Upper lobe of left lung (tissue), 6 donors: ENCODE results near the gene RCL1. TPM values are rescaled to one million over a fixed set of nuclear protein-coding genes. Genes with fewer than 3 reads are reported as not detected.

Experiments
- ATAC-seq, 2 donors: fragments of 200-7000 bp; cut with Tn5 transposase; one replicate each; pipeline ENCODE4 v1.9.1; 2022; ENCODE audit warnings: mild to moderate bottlenecking in 2 of 2, moderate library complexity in 2 of 2; ENCODE audit not compliant: low FRiP score in 2 of 2
- DNase-seq, 2 donors: peaks; one replicate each; pipeline ENCODE4 v3.0.0-alpha.2; 2019 to 2020
- H3K27ac ChIP-seq, 4 donors: fragments of 200-600 bp; sonication (generic); one replicate each; pipeline ENCODE4 v1.5.1; 2016 to 2019
- H3K27me3 ChIP-seq, 4 donors: fragments of 200-600 bp; sonication (generic); one replicate each; pipeline ENCODE4 v1.5.1; 2017 to 2019
- H3K36me3 ChIP-seq, 4 donors: fragments of 200-600 bp; sonication (generic); one replicate each; pipeline ENCODE4 v1.5.1; 2016 to 2019
- H3K4me1 ChIP-seq, 4 donors: fragments of 200-600 bp; sonication (generic); one replicate each; pipeline ENCODE4 v1.5.1; 2018 to 2019
- H3K4me3 ChIP-seq, 4 donors: fragments of 200-600 bp; sonication (generic); one replicate each; pipeline ENCODE4 v1.5.1; 2017 to 2019; ENCODE audit warnings: mild to moderate bottlenecking in 2 of 4, moderate library complexity in 1 of 4
- H3K9me3 ChIP-seq, 4 donors: fragments of 200-600 bp; sonication (generic); one replicate each; pipeline ENCODE4 v1.5.1; 2018 to 2019
- EP300 ChIP-seq, 4 donors: sonication (generic); formaldehyde crosslinking; IDR thresholded peaks; one replicate each; pipeline ENCODE4 v1.5.1; 2017; ENCODE audit warnings: antibody characterized with exemption in 4 of 4, control low read depth in 2 of 4
- POLR2A ChIP-seq, 4 donors: fragments of 450-650 bp; IDR thresholded peaks; one replicate each; pipeline ENCODE4 v1.5.1; 2016 to 2017; ENCODE audit warnings: antibody characterized with exemption in 4 of 4, mild to moderate bottlenecking in 2 of 4
- POLR2AphosphoS5 ChIP-seq, 2 donors: sonication (generic); formaldehyde crosslinking; IDR thresholded peaks; one replicate each; pipeline ENCODE4 v1.5.1; 2017; ENCODE audit warnings: antibody characterized with exemption in 2 of 2
- WGBS, 2 donors: methylation state at CpG; one replicate each; pipeline ENCODE4 v1.1.5; 2017 to 2018; 5-methylcytosine and 5-hydroxymethylcytosine counted together
- total RNA-seq, 6 donors: library from RNA; depleted of rRNA in 4 of 6; stranded (reverse); fragments of >200 nt in 4 of 6; gene quantifications; one replicate each; pipeline versions ENCODE4 v1.1.0 to v1.2.1, GENCODE V29; 2016 to 2021
- TF ChIP-seq, protein P1 (sequence below), 6 experiments: fragments of 450-650 bp in 4 of 6; fragments of 200-600 bp in 2 of 6; sonication (generic) in 2 of 6; IDR thresholded peaks; one replicate each; pipeline ENCODE4 v1.5.1; 2016 to 2019; ENCODE audit warnings: antibody characterized with exemption in 6 of 6
- donor health status: DM: no; HTN: no; CAD: no; lungs with moderate emphysema.
- donor health status: DM: no; HTN: yes; CAD: no; lungs with severe emphysema.

The RCL1 gene
- total RNA-seq, 6 donors from 2014 or later, result 20.8 to 63.9 (median 30.1) TPM

DNA sequence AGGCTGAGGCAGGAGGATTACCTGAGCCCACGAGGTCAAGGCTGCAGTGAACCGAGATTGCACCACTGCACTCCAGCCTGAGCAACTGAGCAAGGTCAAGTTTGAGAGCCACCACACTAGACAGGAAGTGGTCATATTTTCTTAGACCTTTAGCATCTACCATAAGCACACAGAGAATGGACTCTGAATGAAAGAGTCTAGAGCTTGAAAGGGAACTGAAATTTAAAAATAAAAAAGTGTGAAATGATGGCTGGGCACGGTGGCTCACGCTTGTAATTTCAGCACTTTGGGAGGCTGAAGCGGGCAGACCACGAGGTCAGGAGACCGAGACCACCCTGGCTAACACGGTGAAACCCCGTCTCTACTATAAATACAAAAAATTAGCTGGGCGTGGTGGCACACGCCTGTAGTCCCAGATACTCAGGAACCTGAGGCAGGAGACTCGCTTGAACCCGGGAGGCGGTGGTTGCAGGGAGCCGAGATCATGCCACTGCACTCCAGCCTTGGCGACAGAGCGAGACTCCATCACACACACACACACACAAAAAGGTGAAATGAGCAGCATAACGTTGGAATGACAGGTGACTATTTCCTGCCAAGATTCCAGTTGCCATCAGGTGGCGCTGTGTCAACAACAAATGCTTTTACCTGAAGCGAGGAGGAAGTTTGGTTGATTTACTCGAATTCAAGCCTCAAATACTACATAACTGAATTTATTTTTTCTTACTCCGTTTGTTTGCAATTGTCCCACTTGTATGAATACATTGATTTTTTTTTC lies 30.4 kb upstream of the RCL1 start:
- peak overlapping the region; percentile 31 to 86 (median 76) for H3K27ac ChIP-seq
- ATAC-seq, result peak; percentile 69 to 72
- peak overlapping the region in 3 of 4 donors; percentile 20 to 38 (median 36) for H3K4me3 ChIP-seq
- DNase-seq, result peak in 1 of 2 donors; percentile 81
- H3K4me1 ChIP-seq, result peaks cover 13 to 27% (median 18%) of the 10 kb centered on the region in 4 donors
- H3K9me3 ChIP-seq, result no peaks in the 10 kb centered on the region
- H3K36me3 ChIP-seq, result no peaks in the 10 kb centered on the region
- TF ChIP-seq EP300 (IDR thresholded peaks at IDR 0.05), result no peak
- TF ChIP-seq, protein P1, sequence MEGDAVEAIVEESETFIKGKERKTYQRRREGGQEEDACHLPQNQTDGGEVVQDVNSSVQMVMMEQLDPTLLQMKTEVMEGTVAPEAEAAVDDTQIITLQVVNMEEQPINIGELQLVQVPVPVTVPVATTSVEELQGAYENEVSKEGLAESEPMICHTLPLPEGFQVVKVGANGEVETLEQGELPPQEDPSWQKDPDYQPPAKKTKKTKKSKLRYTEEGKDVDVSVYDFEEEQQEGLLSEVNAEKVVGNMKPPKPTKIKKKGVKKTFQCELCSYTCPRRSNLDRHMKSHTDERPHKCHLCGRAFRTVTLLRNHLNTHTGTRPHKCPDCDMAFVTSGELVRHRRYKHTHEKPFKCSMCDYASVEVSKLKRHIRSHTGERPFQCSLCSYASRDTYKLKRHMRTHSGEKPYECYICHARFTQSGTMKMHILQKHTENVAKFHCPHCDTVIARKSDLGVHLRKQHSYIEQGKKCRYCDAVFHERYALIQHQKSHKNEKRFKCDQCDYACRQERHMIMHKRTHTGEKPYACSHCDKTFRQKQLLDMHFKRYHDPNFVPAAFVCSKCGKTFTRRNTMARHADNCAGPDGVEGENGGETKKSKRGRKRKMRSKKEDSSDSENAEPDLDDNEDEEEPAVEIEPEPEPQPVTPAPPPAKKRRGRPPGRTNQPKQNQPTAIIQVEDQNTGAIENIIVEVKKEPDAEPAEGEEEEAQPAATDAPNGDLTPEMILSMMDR (IDR thresholded peaks at IDR 0.05), result peak; percentile 70 to 93 (median 83)
- H3K27me3 ChIP-seq, result no peaks in the 10 kb centered on the region
- 18 to 23% methylated on average over 22 of the region's 22 CpGs for WGBS, 2 donors

DNA sequence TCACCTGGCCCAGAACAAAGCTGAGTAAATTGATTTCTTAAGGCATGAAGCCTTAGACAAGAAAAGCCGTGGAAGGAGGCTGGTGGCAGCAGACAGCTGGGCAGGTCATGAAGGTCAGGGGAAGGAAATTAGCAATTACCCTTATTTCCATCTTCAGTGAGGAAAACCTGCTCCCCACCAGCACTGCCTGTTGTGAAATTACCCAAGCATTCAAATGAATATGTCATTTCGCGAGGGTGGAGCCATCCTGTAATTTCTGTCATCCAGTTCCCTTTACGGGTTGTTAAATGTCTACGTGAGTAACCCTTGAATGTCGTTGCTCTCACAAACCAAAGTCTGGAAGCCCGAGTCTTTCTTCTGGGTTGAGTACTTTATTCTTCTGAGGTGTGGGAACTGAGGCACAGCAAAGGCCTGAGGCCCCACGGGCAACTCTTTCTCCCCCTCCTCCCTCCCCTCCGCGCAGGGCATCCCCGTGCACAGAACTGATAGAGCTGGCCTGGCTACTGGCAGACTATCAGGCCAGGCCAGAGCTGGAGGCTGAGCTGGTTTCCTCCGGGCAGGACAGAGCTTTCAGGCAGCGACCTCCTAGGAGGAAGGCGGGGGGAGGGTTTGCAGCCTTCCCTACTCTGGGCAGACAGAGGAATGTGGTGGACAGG lies 29.7 kb upstream of the RCL1 start:
- peak overlapping the region; percentile 31 to 86 (median 76) for H3K27ac ChIP-seq
- peak overlapping the region in 3 of 4 donors; percentile 20 to 38 (median 36) for H3K4me3 ChIP-seq
- H3K4me1 ChIP-seq, result peaks cover 13 to 27% (median 18%) of the 10 kb centered on the region in 4 donors
- peak in 1 of 2 donors; percentile 47 for TF ChIP-seq POLR2AphosphoS5 (IDR thresholded peaks at IDR 0.05)
- TF ChIP-seq, protein P1 (IDR thresholded peaks at IDR 0.05), result no peak
- no peak for TF ChIP-seq POLR2A (IDR thresholded peaks at IDR 0.05)
- no peaks in the 10 kb centered on the region for H3K27me3 ChIP-seq
- ATAC-seq (peak; percentile 50 to 60), DNase-seq (peak in 1 of 2 donors; percentile 62)
- no peaks in the 10 kb centered on the region for H3K36me3 ChIP-seq
- H3K9me3 ChIP-seq, result no peaks in the 10 kb centered on the region
- 21 to 33% methylated on average over 12 to 14 of the region's 14 CpGs for WGBS, 2 donors

DNA sequence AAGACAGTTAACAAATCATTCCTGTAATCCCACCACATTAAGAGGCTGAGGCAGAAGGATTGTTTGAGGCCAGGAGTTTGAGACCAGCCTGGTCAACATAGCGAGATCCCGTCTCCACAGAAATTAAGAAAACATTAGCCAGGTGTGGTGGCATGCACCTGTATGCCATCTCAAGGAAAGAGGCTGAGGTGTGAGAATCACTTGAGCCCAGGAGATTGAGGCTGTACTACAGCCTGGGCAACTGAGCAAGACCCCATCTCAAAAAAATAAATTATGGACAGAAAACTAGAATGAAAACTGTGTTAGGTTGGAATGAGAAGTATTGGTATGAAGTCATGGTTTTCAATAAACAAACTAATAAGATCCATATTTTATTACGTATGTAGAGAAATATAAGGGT lies 28.7 kb upstream of the RCL1 start:
- Histone ChIP-seq H3K27ac (peak overlapping the region in 1 of 4 donors; percentile 86), H3K9me3 (no peaks in the 10 kb centered on the region), H3K4me1 (peaks cover 13 to 27% (median 18%) of the 10 kb centered on the region in 4 donors), H3K36me3 (no peaks in the 10 kb centered on the region), H3K4me3 (no peak overlapping the region), H3K27me3 (no peaks in the 10 kb centered on the region)
- 65 to 79% methylated on average over 3 of the region's 3 CpGs for WGBS, 2 donors
- no peak for DNase-seq
- TF ChIP-seq POLR2A (IDR thresholded peaks at IDR 0.05), result no peak
- TF ChIP-seq POLR2AphosphoS5 (IDR thresholded peaks at IDR 0.05), result no peak
- TF ChIP-seq EP300 (IDR thresholded peaks at IDR 0.05), result no peak
- TF ChIP-seq, protein P1 (IDR thresholded peaks at IDR 0.05), result no peak
- no peak for ATAC-seq

DNA sequence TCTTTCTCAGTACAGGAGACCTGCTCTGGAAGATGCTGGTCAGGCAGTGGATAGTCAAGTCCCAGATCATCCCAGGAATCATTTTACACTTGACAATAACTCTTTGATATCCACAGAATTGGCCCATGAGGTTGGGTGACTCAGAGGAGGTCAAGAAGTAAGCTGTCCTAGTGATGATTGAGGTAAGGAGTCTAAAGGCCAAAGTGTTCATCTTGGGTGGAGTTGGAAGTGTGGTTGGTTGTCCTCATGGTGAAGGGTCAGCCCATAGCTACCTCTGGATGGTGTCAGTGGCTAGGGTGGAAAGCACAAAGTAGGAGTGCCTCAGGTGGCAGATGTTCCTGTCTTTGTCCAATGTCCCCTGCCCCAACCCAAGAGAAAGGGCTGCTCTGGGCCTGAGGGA lies 24.1 kb upstream of the RCL1 start:
- ATAC-seq, result no peak

More for the DNA sequence above, 24.1 kb upstream of the RCL1 start:
- no peaks in the 10 kb centered on the region for H3K36me3 ChIP-seq
- peaks cover 0 to under 1% (median under 1%) of the 10 kb centered on the region in 4 donors for H3K4me1 ChIP-seq
- no peaks in the 10 kb centered on the region for H3K9me3 ChIP-seq
- no peak for DNase-seq
- no peak overlapping the region for H3K4me3 ChIP-seq
- H3K27ac ChIP-seq, result no peak overlapping the region
- TF ChIP-seq POLR2AphosphoS5 (IDR thresholded peaks at IDR 0.05) (no peak), EP300 (IDR thresholded peaks at IDR 0.05) (no peak), POLR2A (IDR thresholded peaks at IDR 0.05) (no peak)
- TF ChIP-seq, protein P1 (IDR thresholded peaks at IDR 0.05), result no peak
- no peaks in the 10 kb centered on the region for H3K27me3 ChIP-seq
